ENCODE results near the gene RAB11FIP5. TPM values are rescaled to one million over a fixed set of nuclear protein-coding genes. Genes with fewer than 3 reads are reported as not detected.

Gene RAB11FIP5
- total RNA-seq, 1 donor from 2014 or later = 28.1 TPM

DNA sequence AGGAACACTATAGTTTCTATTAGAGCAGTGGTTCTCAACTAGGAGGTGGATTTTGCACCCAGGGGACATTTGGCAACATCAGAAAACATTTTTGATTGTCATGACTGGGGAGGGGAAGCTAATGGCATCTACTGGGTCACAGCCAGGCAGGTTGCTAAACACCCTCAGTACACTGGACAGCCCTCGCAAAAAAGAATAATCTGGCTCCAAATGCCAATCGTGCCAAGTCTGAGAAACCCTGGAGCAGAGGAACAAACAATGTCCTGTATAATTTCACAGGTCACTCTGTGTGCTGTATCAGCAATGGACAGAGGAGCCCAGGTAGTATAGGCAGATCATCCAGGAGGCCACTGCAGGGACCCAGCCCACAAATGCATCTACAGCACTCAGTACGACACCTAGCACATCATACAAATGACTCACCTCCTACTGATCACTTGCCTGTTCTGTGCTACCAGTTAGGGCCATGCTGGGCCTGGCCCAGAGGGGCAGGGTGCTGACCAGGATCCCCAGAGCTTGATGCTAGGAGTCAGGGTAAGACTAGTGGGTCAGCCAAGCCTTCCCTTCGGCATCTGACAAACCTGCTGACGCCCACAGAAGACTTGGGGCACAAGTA is 78.9 kb downstream of the RAB11FIP5 start:
- DNase-seq (ENCODE audit: low spot score) = no peak

DNA sequence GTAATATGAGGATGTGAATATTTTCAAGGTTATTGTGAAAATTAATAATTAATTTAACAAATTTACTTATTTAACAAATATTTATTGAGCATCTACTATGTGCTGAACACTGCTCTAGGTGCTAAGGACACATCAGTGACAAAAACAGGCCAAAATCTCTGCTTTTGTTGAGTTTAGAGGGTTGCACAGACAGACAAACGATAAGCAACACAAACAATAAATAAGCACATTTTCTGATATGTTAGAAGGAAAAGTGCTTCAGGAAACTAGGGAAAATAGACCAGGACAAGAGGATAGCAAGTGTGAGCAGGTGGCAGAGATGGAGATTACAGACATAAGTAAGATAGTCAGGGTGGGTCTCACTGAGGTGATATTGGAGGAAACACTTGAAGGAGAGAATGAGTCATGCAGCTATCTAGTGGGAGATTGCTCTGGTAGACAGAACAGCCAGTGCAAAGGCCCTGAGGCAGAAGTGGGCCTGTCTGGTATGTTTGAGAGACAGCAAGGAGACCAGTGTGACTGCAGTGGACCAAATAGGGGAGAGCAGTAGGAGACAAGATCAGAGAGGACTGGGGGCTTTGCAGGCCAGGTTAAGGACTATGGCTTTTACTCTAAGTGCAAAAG is 79.5 kb downstream of the RAB11FIP5 start:
- DNase-seq (ENCODE audit: low spot score) = no peak

DNA sequence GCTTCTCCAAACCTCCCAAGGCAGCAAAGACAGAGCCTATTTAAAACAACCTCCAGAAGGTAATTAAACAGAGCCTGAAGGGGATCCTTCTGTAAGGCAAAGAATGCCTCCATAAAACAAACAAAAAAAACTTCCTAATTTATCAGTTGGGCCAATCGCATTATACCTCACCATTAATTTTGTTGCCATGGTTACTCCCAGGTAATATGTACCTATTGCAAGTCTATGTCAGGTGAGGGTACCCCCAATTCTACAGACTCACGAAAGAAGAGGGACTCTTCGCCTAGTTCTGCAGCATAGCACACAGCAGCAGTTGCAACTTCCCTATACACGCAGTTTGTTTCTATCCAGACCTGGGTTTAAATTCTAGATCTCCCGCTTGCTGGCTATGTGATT is 80.0 kb downstream of the RAB11FIP5 start:
- DNase-seq (ENCODE audit: low spot score) = no peak

DNA sequence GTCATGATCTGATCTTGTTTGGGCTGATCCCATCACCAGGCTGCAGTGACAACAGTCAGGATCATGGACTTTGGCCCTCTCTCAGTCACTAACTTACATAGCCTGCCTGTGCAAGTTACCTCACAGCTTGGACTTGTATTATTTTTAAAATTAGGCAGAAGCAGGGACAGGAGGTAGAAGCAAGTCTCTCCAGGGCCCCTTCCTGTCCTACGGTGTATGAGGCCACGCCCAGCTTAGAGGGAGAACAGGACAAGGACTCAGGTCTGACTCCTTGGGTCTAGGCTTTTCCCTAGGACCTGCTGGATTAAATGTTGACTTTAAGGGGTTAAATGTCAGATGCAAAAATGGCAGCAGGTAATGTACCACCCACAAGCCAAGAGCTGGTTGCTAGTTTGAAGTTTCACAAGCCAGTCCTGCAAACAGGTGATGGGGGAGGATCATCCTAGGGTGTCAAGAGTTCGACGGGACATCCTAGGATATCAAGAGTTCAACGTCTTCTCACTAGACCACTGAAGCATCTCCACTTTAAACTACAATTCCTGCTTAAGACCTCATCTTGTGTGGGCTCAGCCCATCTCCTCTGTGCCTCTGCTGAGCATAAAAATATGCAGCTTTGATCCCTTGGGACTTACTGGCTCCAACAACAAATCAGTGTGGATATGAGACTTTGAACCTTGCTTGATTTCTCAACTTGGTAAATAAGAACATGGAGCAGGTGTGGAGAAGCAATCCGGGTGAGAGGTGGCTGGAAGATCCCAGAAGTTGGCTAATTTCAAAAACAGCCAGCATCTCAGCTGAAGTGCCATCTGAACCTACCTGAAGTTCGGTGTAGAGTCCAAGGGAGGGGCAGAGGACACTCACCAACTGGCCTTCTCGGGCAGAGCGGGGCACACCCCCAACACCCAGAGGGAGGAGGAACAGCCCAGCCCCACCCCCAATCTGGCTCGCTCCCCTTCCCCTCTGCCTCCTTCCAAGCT is 80.7 kb downstream of the RAB11FIP5 start:
- DNase-seq (ENCODE audit: low spot score) = no peak

DNA sequence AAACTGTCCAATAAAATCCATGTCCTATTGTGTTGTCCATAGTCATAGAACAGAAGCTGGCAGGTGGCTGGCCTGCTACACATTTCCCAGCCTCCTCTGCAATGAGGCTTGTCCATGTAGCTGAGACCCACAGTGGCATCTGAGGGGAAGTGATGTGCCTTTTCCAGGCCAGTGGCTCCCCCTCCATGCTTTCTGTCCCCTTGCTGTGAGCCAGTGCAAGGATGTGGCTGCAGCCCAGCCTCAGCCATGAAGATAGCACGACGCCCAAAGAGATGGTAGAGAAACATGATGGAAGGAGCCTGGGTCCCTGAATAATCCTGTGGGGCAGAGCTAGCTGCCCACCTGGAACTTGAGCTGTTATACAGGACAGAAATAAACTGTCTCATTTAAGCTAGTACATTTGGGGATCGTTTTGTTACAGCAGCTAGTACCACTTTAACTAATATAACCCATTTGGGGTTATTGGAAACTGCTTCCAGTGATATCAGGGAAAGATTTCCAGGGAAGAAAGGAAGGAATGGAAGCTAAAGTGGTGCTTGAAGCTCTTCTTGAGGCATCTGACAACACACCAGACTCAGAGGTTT is 81.6 kb downstream of the RAB11FIP5 start:
- DNase-seq (ENCODE audit: low spot score) = no peak

DNA sequence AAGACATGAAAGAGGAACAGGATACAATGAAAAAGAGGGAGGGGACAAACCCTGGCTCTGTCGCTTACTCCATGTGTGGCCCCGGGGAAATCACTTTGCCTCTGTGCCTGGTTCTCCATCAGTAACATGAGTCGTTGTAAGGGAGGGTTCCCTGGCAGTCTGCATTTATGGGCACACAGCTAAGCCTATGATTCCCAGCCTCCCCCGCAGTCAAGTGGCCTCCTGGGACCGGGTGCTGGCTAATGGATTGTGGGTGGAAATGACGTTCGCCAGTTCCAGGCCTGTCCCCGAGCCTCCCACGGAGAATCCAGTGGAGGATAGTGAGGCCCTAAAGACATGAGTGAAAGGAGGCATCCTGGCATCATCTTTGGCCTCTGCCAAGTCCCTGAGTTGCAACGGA is 83.9 kb downstream of the RAB11FIP5 start:
- DNase-seq (ENCODE audit: low spot score) = no peak

DNA sequence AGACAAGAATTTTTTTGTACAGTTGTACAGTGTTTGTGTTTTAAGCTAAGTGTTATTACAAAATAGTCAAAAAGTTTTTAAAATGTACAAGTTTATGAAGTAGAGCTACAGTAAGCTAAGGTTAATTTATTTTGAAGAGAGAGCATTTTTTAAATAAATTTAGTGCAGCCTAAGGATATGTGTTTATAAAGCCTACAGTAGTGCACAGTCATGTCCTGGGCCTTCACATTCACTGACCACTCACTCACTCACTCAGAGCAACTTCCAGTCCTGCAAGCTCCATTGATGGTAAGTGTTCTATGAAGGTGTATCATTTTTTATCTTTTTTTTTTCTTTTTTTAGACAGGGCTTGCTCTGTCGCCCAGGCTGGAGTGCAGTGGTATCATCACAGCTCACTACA is 85.4 kb downstream of the RAB11FIP5 start:
- no peak for DNase-seq (ENCODE audit: low spot score)

DNA sequence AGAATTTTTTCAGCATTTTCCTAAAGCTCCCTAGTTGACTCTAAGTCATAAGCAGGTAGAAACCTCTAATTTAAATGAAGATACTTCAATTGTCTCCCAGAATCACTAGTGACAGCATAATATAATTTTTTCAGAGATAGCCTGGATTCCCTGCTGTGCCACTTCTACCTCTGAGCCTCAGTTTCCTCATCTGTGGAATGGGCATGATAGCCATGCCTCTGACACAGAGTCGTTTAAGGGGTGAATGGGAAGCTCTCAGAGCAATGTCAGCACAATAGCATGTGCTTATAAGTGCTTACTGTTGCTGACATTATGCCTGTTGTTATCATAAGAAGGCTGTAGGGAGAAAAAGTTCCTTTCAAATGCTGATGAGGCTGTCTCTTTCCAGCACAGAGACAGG is 89.3 kb downstream of the RAB11FIP5 start:
- no peak for DNase-seq (ENCODE audit: low spot score)

Other genes starting within 250 kb of the RAB11FIP5 start
- gene SPR, start 225.5 kb downstream of the RAB11FIP5 start, total RNA-seq = 38.6 TPM
- gene EMX1, start 195.4 kb downstream of the RAB11FIP5 start, total RNA-seq = not detected
- gene SFXN5, start 41.2 kb downstream of the RAB11FIP5 start, total RNA-seq = 11.7 TPM
- gene NOTO, start 89.6 kb upstream of the RAB11FIP5 start, total RNA-seq = not detected
- 25.1 TPM for gene SMYD5, start 101.3 kb upstream of the RAB11FIP5 start, total RNA-seq
- gene PRADC1, start 120.3 kb upstream of the RAB11FIP5 start, total RNA-seq = 31.1 TPM
- 190 TPM for gene CCT7, start 121.4 kb upstream of the RAB11FIP5 start, total RNA-seq
- 1.7 TPM for gene FBXO41, start 171.5 kb upstream of the RAB11FIP5 start, total RNA-seq
- gene EGR4, start 180.6 kb upstream of the RAB11FIP5 start, total RNA-seq = not detected

All from mesenteric fat pad (tissue), 1 donor.